Measurements from ENCODE around the gene FOXP1. TPM values are rescaled to one million over a fixed set of nuclear protein-coding genes. Genes with fewer than 3 reads are reported as not detected.

FOXP1 gene
- total RNA-seq, 2 experiments from 2014 or later = 493 to 508 TPM

GRCh38 chr3:71389911-71390573 is 193.5 kb downstream of the FOXP1 start:
- Mint-ChIP-seq H3K4me3 (peak overlapping the region; percentile 87), H3K27ac (peak overlapping the region; percentile 100), H3K4me1 (ENCODE audit: low read depth) (peaks cover 81% of the 10 kb centered on the region), H3K27me3 (no peaks in the 10 kb centered on the region), H3K36me3 (ENCODE audit: low read depth) (peaks cover 16% of the 10 kb centered on the region), H3K9me3 (no peaks in the 10 kb centered on the region)
- ChIA-PET CTCF (interaction anchor here (1.0 to 1.2 kb wide), 2 partner anchors 17 to 42 kb away, joined by 3 read pairs; no protein-coding TSS in a partner anchor), POLR2A (interaction anchor here (0.7 to 1.6 kb wide), 13 partner anchors 8 to 326 kb away, joined by 3 to 6 read pairs (median 4); no protein-coding TSS in a partner anchor)
- H3K27me3 ChIP-seq (ENCODE audit: control insufficient read depth in 1 of 2, insufficient read depth in 2 of 2, low read length in 2 of 2) = no peaks in the 10 kb centered on the region
- DNase-seq = peak in 11 of 14 experiments; percentile 10 to 63 (median 38)
- peaks cover 35% of the 10 kb centered on the region for H3K4me1 ChIP-seq (ENCODE audit: insufficient read depth, low read length)
- H3K36me3 ChIP-seq (ENCODE audit: insufficient read depth, low read length) = no peaks in the 10 kb centered on the region
- H3K4me3 ChIP-seq (ENCODE audit: low read length) = peak overlapping the region; percentile 33
- no peaks in the 10 kb centered on the region for H3K9me3 ChIP-seq (ENCODE audit: control insufficient read depth in 1 of 2, insufficient read depth in 1 of 2, low read length in 2 of 2)
- ATAC-seq (ENCODE audit: poor library complexity) = peak; percentile 58
- H3K27ac ChIP-seq (ENCODE audit: low read depth in 1 of 2, low read length in 2 of 2) = peak overlapping the region; percentile 27 to 84
- intact Hi-C loops (cut with DNase I, micrococcal nuclease) = loop anchor here (1.0 to 5.0 kb wide), 3 partner anchors 17 to 53 kb away; no protein-coding TSS in a partner anchor
- no peak for TF ChIP-seq CTCF (IDR thresholded peaks at IDR 0.05)

- Histone ChIP-seq H3K4me3 (ENCODE audit: low read length) (no peak overlapping the region), H3K36me3 (ENCODE audit: insufficient read depth, low read length) (no peaks in the 10 kb centered on the region), H3K27me3 (ENCODE audit: control insufficient read depth in 1 of 2, insufficient read depth in 2 of 2, low read length in 2 of 2) (no peaks in the 10 kb centered on the region), H3K27ac (ENCODE audit: low read depth in 1 of 2, low read length in 2 of 2) (peak overlapping the region; percentile 14 to 84), H3K4me1 (ENCODE audit: insufficient read depth, low read length) (peaks cover 36% of the 10 kb centered on the region), H3K9me3 (ENCODE audit: control insufficient read depth in 1 of 2, insufficient read depth in 1 of 2, low read length in 2 of 2) (no peaks in the 10 kb centered on the region)
- TF ChIP-seq CTCF (IDR thresholded peaks at IDR 0.05) = no peak
- ATAC-seq (ENCODE audit: poor library complexity) = no peak
- Mint-ChIP-seq H3K4me1 (ENCODE audit: low read depth) (peaks cover 86% of the 10 kb centered on the region), H3K27ac (peak overlapping the region; percentile 100), H3K36me3 (ENCODE audit: low read depth) (peaks cover 22% of the 10 kb centered on the region), H3K4me3 (no peak overlapping the region), H3K27me3 (no peaks in the 10 kb centered on the region), H3K9me3 (no peaks in the 10 kb centered on the region)
- ChIA-PET CTCF (interaction anchor here (0.9 to 1.2 kb wide), 3 partner anchors 10 to 41 kb away, joined by 3 to 4 read pairs (median 3); no protein-coding TSS in a partner anchor), POLR2A (interaction anchor here (0.9 to 1.6 kb wide), 9 partner anchors 9 to 107 kb away, joined by 3 to 6 read pairs (median 4); no protein-coding TSS in a partner anchor)
- DNase-seq = peak in 1 of 14 experiments; percentile 31
- intact Hi-C loops (cut with DNase I, micrococcal nuclease) = loop anchor here in 1 of 2 experiments (5.0 kb wide), 1 partner anchor 52 kb away; no protein-coding TSS in a partner anchor
These were observed 194.3 kb downstream of the FOXP1 start for GRCh38 chr3:71389191-71389590.

- no peaks in the 10 kb centered on the region for H3K27me3 ChIP-seq (ENCODE audit: control insufficient read depth in 1 of 2, insufficient read depth in 2 of 2, low read length in 2 of 2)
- no peaks in the 10 kb centered on the region for H3K36me3 ChIP-seq (ENCODE audit: insufficient read depth, low read length)
- ATAC-seq (ENCODE audit: poor library complexity) (no peak), DNase-seq (no peak)
- H3K27ac ChIP-seq (ENCODE audit: low read depth in 1 of 2, low read length in 2 of 2) = no peak overlapping the region
- Mint-ChIP-seq H3K4me3 (peak overlapping the region; percentile 51), H3K9me3 (no peaks in the 10 kb centered on the region), H3K27me3 (no peaks in the 10 kb centered on the region), H3K4me1 (ENCODE audit: low read depth) (peaks cover 87% of the 10 kb centered on the region), H3K36me3 (ENCODE audit: low read depth) (peaks cover 20% of the 10 kb centered on the region), H3K27ac (peak overlapping the region; percentile 100)
- H3K4me1 ChIP-seq (ENCODE audit: insufficient read depth, low read length) = peaks cover 41% of the 10 kb centered on the region
- ChIA-PET POLR2A (interaction anchor here (1.1 to 1.5 kb wide), 3 partner anchors 9 to 83 kb away, joined by 3 to 6 read pairs (median 3); no protein-coding TSS in a partner anchor), CTCF (interaction anchor here (0.9 kb wide), 1 partner anchor 10 kb away, joined by 4 read pairs; no protein-coding TSS in a partner anchor)
- TF ChIP-seq CTCF (IDR thresholded peaks at IDR 0.05) = no peak
- no peak overlapping the region for H3K4me3 ChIP-seq (ENCODE audit: low read length)
- intact Hi-C loops (cut with DNase I, micrococcal nuclease) = loop anchor here in 1 of 2 experiments (5.0 kb wide), 1 partner anchor 51 kb away; no protein-coding TSS in a partner anchor
- H3K9me3 ChIP-seq (ENCODE audit: control insufficient read depth in 1 of 2, insufficient read depth in 1 of 2, low read length in 2 of 2) = no peaks in the 10 kb centered on the region
These were observed 194.9 kb downstream of the FOXP1 start for GRCh38 chr3:71388535-71389120.
